GM18909 (cell line): Measurements from ENCODE around the gene KCNH6.

Experiments used
- ATAC-seq: cut with Tn5 transposase; IDR thresholded peaks from one replicate; pipeline ENCODE4 v1.9.1; 2021; ENCODE audit warnings: mild to moderate bottlenecking; ENCODE audit not compliant: unreplicated experiment, poor library complexity

The KCNH6 gene

DNA sequence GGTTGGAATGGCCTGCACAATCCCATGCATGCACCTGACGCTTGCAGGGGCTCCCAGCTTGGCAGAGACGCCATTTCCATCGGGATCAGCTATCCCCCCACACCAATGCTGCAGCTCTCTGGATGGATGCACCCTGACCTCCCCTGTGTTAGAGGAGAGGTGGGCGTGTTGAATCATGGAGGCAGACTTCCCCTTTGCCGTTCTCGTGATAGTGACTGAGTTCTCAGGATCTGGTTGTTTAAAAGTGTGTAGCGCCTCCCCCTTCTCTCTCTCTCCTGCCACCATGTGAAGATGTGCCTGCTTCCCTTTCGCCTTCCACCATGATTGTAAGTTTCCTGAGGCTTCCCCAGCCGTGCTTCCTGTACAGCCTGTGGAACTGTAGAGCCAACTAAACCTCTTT, 17.8 kb upstream of the KCNH6 start:
- ATAC-seq = no peak

- ATAC-seq = no peak
Measured at GRCh38 chr17:63506627-63507026, 16.5 kb upstream of the KCNH6 start.

GRCh38 chr17:63511331-63511730, 11.8 kb upstream of the KCNH6 start:
- ATAC-seq = no peak

DNA sequence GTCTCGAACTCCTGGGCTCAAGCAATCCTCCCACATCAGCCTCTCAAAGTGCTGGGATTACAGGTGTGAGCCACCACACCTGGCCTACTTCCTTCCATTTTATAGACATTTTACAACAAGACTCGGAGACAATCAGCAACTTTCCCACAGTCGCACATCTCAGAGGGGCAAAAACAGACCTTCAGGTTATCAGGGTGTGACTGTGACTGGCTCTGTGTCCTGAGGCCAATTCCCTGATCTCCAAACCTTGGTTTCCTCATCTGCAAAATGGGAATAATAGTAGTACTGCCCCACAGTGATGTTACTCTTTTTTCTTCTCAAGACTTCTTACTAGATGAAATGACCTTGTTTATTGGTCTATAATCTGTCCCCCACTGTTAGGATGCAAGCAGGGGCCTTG, 10.8 kb upstream of the KCNH6 start:
- ATAC-seq = no peak

GRCh38 chr17:63512896-63513644, 10.1 kb upstream of the KCNH6 start:
- ATAC-seq = no peak

DNA sequence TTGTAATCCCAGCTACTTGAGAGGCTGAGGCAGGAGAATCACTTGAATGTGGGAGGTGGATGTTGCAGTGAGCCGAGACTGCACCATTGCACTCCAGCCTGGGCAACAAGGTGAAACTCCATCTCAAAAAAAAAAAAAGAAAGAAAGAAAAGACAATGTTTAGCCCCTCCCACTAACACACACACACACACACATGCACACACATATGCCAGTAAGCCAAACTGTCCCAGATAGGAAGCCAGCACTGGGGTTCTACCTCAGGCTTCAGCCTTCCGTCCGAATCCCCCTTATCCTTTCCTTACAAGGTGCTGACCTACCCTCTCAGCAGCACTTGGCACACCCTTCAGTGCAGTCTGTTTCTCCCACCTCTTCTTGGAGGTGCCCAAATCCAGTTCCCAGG, 8.7 kb upstream of the KCNH6 start:
- no peak for ATAC-seq

- ATAC-seq = no peak
Measured at GRCh38 chr17:63514974-63515373, 8.2 kb upstream of the KCNH6 start.

- ATAC-seq = no peak
Measured at GRCh38 chr17:63515426-63515825, 7.7 kb upstream of the KCNH6 start.

- no peak for ATAC-seq
Measured at GRCh38 chr17:63516910-63517824, 6.0 kb upstream of the KCNH6 start.

GRCh38 chr17:63517825-63518534, 5.2 kb upstream of the KCNH6 start:
- no peak for ATAC-seq

DNA sequence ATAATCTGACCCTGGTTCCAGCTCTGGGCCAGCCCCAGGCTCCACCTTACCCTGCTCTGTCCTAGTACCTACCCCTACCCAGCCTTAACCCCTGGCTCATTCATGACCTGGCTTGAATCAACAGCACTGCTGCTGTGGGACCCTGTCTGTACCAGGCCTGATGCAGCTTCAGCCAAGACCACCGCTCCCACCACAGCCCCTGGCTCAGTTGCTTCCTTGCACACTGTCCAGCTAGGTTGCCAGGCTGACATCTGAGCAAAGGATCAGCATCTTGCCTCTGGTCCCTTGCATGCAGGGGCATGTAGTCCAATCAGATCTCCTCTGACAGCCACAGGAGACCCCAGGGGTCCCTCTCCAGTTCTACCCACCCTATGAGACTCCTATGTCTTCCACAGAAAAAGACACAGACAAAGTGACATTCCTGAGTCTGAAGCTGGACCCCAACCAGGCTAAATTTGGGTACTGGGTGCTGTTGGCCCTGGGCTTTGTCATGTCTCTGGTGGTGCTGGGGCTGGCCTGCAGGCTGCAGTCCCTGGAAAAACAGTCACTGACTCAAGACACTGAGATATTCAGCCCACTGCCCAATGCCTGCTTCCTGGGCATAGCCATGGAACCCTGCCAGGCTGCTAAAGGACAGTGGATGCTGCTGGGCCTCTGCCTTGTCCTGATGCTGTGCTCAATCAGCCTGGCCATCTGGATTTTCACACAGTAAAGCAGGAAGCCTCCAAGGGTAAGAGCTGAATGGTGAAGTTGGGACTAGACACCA, 3.9 kb upstream of the KCNH6 start:
- ATAC-seq = no peak

DNA sequence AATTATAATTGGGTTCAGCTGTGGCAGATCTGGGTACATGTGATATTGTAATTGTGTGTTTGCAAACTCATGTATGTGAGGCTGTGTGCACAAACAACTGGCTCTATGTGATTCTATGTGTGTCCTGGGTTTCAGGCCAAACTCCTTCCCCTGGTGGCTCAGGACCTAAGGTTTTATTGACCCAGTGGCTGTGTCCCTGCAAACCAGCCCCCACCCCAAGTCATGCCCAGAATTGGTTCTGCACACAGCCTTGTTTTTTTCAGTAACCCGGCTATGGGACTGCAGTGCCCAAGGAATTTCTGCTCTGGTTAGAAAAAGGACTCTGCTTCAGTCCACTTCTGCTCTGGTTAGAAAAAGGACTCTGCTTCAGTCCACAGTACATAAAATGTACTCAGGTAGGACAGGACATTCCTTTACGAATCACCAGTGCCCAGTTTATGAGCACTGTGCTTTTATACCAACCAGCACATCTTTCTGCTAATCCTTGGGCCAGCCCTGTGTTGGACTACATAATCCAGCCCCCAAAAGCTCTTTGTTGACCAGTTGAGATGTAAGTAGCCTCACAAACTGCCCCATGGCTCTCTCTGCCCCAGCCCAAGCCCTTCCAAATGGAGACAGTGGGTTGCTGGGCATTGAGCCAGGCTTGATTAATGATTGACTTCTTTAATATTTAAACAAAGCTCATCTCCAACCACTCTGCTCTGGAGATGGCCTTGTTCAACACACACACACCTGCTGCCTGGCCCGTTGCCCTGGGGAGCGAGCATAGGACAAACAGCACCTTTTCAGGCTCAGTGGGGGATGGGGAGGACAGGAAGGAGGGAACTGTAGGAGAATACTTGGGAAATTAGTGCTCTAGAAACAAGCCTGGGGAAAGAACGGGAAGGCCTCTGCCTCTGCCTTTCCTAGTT, 2.9 kb upstream of the KCNH6 start:
- no peak for ATAC-seq

DNA sequence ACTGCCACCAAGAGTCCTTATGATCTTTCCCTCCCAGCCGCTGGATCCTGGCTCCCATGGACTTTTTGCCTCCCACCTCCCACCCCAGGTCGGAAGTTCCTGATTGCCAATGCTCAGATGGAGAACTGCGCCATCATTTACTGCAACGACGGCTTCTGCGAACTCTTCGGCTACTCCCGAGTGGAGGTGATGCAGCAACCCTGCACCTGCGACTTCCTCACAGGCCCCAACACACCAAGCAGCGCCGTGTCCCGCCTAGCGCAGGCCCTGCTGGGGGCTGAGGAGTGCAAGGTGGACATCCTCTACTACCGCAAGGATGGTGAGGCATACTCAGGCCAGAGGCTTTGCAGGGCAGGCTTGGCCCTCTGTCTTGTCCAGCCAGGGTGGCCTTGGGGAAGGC, 893 bp downstream of the KCNH6 start:
- no peak for ATAC-seq

DNA sequence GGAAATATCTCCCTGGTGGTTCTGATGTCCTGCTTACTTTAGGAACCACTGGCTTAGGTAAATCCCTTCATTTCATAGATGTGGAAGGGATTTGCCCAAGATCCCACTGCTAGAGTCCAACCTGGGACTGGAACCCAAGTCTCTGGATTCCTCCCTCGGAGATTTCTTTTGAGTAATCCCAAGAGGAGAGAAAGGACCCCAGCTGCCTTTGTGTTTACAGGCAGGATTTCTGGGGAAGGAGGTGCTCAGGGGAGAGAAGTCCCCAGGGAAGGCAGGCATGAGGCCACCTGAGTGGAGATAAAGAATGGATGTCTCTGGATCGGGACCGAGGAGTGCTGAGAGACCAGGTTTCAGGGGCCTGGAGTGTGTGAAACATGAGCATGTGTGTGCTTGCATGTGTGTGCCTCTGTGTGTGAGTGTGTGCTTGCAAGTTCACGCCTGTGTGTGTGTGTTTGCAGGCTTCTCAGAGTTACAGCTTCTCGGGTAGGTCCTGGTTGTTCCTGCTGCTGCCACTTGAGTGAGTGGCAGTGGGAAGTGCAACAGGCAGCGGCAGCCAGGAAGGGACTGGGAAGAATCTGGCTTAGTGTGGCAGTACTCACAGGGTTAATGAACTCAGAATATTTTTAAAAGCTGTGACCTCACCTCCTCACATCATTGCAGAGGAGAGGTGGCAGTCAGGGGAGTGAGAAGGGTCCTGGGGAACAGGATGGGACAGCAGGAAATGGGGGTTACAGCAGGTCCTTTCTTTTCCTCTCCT, 2.2 kb downstream of the KCNH6 start:
- no peak for ATAC-seq

GRCh38 chr17:63526861-63527260, 3.7 kb downstream of the KCNH6 start:
- ATAC-seq = no peak

DNA sequence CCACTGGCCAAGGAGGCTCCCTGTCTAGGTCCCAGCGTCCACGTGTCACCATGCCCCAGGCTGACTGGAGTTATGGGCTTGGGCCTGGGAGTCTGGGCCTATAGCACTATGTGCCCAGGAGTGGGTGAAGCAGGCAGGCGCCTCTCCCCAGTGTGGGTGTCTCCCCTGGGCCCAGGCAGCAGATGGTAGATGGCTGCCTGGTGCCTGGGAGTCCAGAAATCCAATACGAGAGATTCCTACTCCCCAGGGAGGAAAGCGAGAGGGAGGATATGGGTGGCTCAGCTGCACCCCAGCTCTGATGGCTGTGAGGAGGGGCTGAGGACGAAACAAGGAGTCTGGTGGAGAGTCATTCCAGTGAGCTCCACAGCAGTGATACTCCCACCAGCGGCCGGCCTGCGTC, 5.0 kb downstream of the KCNH6 start:
- no peak for ATAC-seq

- ATAC-seq = no peak
Measured at GRCh38 chr17:63529711-63530556, 6.8 kb downstream of the KCNH6 start.

DNA sequence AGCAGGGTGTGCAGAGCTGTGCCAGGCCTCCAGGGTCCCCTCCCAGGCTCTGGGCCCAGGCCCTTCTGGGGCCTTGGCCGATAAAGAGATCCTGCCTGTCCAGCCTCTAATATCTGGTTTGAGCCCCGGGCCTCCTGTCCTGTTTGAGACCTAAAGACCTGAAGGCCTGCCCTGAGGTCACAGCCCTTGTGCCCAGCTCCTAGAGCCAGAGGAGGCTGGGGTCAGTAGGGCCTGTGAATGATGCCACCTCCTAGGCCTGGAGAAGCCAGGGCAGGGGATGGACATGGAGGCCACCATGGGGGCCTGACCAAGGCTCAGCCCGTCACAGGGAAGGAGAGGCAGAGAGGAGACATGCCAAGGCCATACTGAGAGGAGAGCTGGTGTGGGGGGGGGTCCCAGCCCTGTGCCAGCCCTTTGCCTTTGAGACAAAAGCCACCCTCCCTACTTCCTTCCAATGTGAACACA, 7.4 kb downstream of the KCNH6 start:
- no peak for ATAC-seq
